GM12875 (cell line): ENCODE measurements around the gene MMEL1.

Source experiments
- H3K4me3 ChIP-seq: one replicate; pipeline ENCODE4 v1.5.1; 2011; ENCODE audit warnings: low read depth, low read length, control low read depth
- TF ChIP-seq, protein P1 (sequence below): IDR thresholded peaks from 2 replicates; pipeline ENCODE4 v1.5.1; 2011; ENCODE audit warnings: low read depth, mild to moderate bottlenecking, control low read depth, inconsistent platforms, low read length, moderate library complexity, borderline replicate concordance; ENCODE audit not compliant: insufficient read depth

The MMEL1 gene

DNA sequence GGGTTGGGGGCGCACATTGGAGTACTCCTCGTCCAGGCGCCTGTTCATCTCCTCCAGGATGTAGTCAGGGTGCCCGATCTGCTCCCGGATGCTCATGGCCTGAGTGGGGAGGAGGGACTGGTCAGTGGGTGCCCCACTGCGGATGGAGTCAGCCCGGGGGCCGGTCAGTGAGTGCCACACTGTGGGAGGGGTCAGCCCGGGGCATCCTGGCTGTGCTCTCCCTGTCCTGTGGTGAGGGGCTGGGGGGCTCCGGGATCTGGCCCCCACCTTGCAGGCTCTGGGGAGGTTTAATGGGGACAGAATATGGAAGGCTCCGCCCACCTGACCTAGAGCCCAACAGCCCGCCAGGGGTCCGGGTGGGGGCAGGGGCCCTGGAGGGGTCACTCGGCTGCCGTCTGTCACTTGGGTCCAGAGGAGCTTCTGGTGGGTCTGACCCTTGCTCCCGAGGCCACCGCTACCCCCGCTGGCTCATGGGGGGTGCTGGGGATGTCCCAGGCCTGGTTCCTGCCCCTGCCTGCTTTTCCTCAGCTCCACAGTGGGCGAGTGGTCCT is 37.5 kb downstream of the MMEL1 start:
- TF ChIP-seq, protein P1, sequence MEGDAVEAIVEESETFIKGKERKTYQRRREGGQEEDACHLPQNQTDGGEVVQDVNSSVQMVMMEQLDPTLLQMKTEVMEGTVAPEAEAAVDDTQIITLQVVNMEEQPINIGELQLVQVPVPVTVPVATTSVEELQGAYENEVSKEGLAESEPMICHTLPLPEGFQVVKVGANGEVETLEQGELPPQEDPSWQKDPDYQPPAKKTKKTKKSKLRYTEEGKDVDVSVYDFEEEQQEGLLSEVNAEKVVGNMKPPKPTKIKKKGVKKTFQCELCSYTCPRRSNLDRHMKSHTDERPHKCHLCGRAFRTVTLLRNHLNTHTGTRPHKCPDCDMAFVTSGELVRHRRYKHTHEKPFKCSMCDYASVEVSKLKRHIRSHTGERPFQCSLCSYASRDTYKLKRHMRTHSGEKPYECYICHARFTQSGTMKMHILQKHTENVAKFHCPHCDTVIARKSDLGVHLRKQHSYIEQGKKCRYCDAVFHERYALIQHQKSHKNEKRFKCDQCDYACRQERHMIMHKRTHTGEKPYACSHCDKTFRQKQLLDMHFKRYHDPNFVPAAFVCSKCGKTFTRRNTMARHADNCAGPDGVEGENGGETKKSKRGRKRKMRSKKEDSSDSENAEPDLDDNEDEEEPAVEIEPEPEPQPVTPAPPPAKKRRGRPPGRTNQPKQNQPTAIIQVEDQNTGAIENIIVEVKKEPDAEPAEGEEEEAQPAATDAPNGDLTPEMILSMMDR = no peak
- H3K4me3 ChIP-seq = no peak overlapping the region

DNA sequence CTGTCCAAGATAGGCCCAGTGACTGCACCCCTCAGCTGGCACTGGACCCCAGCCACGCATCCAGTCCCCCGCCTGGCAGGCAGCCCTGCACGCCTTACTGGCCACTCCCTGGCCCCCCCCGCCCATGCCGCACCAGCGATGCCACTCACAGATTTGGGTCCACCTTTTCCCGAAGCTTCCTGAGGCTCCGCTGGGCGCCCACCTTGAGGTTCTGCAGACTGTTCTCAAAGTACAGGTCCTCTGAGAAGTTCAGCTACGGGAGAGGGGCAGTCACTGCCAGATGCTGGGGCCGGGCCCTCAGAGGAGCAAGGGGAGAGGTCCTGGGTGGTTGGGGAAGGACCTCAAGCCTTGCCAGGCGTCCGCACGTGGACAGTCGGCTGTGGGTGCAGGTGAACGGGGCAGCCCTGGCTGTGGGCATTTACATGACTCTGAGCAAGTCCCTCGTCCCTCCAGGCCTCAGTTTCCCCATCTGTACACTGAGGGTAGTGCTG is 38.1 kb downstream of the MMEL1 start:
- H3K4me3 ChIP-seq = no peak overlapping the region
- TF ChIP-seq, protein P1 = no peak

- H3K4me3 ChIP-seq = no peak overlapping the region
- TF ChIP-seq, protein P1 = no peak
These were observed 38.7 kb downstream of the MMEL1 start for GRCh38 chr1:2594001-2594640.

- no peak overlapping the region for H3K4me3 ChIP-seq
- TF ChIP-seq, protein P1 = no peak
These were observed 39.5 kb downstream of the MMEL1 start for GRCh38 chr1:2593251-2593878.

GRCh38 chr1:2592672-2593071 is 40.1 kb downstream of the MMEL1 start:
- H3K4me3 ChIP-seq = no peak overlapping the region
- TF ChIP-seq, protein P1 = no peak

DNA sequence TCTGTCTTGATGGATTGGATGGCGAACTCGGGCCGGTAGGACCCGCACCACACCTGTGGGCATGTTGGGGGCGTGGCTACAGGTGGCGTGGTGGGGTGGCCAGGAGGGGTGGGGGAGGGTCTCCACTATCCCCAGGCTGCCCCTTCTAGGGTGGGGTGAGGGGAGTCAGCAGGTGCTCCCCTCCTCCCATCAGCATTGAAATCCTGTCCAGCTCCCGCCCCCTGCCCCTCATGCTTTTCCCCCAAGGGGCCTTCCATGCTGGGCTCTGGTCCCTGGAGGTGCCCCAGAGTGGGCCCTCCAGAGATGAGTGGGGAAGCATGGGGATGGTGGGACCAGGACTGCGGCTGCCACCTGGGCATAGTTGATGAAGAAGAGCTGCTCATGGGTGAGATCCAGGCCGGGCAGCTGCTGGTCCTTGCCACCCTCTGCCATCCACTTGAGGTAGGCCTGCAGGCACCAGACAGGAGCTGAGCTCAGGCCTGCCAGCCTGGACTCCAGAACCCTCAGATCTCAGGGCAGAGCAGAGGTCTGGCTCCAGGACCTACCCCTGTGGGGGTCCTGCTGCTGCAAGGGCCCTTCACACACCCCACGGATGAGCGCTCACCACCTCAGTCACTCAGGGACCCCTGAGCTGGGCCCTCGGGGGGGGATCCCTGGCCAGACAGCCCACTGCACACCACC is 41.1 kb downstream of the MMEL1 start:
- H3K4me3 ChIP-seq = no peak overlapping the region
- TF ChIP-seq, protein P1 = no peak
